ENCODE data around the gene DGCR8.

The DGCR8 gene

GRCh38 chr22:20092477-20092854 is 12.4 kb downstream of the DGCR8 start:
- H3K4me3 ChIP-seq (ENCODE audit: low read depth, low read length) = no peak overlapping the region
- DNase-seq (ENCODE audit: low read depth) = no peak
- no peak for TF ChIP-seq CTCF (IDR thresholded peaks at IDR 0.05; ENCODE audit: control insufficient read depth, extremely low read depth, insufficient read depth)

- H3K4me3 ChIP-seq (ENCODE audit: low read depth, low read length) = no peak overlapping the region
- DNase-seq (ENCODE audit: low read depth) = no peak
- TF ChIP-seq CTCF (IDR thresholded peaks at IDR 0.05; ENCODE audit: control insufficient read depth, extremely low read depth, insufficient read depth) = no peak
Observed at GRCh38 chr22:20093418-20094196, 13.6 kb downstream of the DGCR8 start.

GRCh38 chr22:20094197-20094807 is 14.3 kb downstream of the DGCR8 start:
- no peak for DNase-seq (ENCODE audit: low read depth)
- no peak for TF ChIP-seq CTCF (IDR thresholded peaks at IDR 0.05; ENCODE audit: control insufficient read depth, extremely low read depth, insufficient read depth)
- no peak overlapping the region for H3K4me3 ChIP-seq (ENCODE audit: low read depth, low read length)

GRCh38 chr22:20095521-20095920 is 15.5 kb downstream of the DGCR8 start:
- DNase-seq (ENCODE audit: low read depth) = no peak
- no peak for TF ChIP-seq CTCF (IDR thresholded peaks at IDR 0.05; ENCODE audit: control insufficient read depth, extremely low read depth, insufficient read depth)
- no peak overlapping the region for H3K4me3 ChIP-seq (ENCODE audit: low read depth, low read length)

GRCh38 chr22:20096574-20097420 is 16.8 kb downstream of the DGCR8 start:
- TF ChIP-seq CTCF (IDR thresholded peaks at IDR 0.05; ENCODE audit: control insufficient read depth, extremely low read depth, insufficient read depth) = no peak
- DNase-seq (ENCODE audit: low read depth) = no peak
- H3K4me3 ChIP-seq (ENCODE audit: low read depth, low read length) = no peak overlapping the region

GRCh38 chr22:20099099-20099711 is 19.2 kb downstream of the DGCR8 start:
- no peak overlapping the region for H3K4me3 ChIP-seq (ENCODE audit: low read depth, low read length)
- no peak for DNase-seq (ENCODE audit: low read depth)

More at GRCh38 chr22:20099099-20099711, 19.2 kb downstream of the DGCR8 start:
- no peak for TF ChIP-seq CTCF (IDR thresholded peaks at IDR 0.05; ENCODE audit: control insufficient read depth, extremely low read depth, insufficient read depth)

All from LNCaP clone FGC (cell line).